Testis (tissue), 2 donors: ENCODE results near the gene ZNF644.

Experiments used
- POLR2A ChIP-seq: fragments of 450-650 bp; IDR thresholded peaks from one replicate; pipeline ENCODE4 v1.6.1; 2017; ENCODE audit warnings: antibody characterized with exemption, mild to moderate bottlenecking, moderate library complexity
- TF ChIP-seq, protein P1 (sequence below), 3 experiments: fragments of 450-650 bp in 2 of 3; fragments of 200-600 bp in 1 of 3; sonication (generic) in 1 of 3; IDR thresholded peaks; one replicate each; pipeline ENCODE4 v1.5.1; 2016 to 2019; ENCODE audit warnings: antibody characterized with exemption in 3 of 3, mild to moderate bottlenecking in 2 of 3, moderate library complexity in 1 of 3

GRCh38 chr1:90936061-90936460 is 85.8 kb downstream of the ZNF644 start:
- TF ChIP-seq, protein P1, sequence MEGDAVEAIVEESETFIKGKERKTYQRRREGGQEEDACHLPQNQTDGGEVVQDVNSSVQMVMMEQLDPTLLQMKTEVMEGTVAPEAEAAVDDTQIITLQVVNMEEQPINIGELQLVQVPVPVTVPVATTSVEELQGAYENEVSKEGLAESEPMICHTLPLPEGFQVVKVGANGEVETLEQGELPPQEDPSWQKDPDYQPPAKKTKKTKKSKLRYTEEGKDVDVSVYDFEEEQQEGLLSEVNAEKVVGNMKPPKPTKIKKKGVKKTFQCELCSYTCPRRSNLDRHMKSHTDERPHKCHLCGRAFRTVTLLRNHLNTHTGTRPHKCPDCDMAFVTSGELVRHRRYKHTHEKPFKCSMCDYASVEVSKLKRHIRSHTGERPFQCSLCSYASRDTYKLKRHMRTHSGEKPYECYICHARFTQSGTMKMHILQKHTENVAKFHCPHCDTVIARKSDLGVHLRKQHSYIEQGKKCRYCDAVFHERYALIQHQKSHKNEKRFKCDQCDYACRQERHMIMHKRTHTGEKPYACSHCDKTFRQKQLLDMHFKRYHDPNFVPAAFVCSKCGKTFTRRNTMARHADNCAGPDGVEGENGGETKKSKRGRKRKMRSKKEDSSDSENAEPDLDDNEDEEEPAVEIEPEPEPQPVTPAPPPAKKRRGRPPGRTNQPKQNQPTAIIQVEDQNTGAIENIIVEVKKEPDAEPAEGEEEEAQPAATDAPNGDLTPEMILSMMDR (IDR thresholded peaks at IDR 0.05): no peak
- no peak for TF ChIP-seq POLR2A
